ENCODE results near the gene SDF4.

DNA sequence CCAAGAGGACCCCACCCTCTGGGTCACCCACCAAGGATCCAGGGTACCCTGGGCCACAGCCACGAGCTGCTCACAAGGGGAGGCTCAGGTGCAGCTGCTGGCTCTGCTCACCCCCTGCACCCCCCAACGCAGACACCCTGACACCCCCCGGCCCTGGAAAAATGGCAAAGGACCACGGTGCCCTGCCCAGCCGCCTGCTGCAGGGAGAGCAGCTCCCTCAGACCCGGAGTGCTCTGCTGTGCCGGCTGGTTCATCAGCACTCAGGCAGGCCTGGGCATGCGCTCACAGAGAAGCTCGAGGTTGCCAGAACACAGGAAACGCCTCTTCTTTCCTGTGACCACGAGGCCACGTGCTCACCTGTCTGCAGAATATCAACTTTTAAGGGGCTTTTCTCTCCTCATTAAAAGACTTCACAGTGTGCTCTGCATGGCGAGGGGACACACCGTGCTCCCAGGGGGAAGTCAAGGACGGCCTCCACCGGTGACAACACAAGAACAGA lies 19.0 kb upstream of the SDF4 start:
- TF ChIP-seq, protein P1, sequence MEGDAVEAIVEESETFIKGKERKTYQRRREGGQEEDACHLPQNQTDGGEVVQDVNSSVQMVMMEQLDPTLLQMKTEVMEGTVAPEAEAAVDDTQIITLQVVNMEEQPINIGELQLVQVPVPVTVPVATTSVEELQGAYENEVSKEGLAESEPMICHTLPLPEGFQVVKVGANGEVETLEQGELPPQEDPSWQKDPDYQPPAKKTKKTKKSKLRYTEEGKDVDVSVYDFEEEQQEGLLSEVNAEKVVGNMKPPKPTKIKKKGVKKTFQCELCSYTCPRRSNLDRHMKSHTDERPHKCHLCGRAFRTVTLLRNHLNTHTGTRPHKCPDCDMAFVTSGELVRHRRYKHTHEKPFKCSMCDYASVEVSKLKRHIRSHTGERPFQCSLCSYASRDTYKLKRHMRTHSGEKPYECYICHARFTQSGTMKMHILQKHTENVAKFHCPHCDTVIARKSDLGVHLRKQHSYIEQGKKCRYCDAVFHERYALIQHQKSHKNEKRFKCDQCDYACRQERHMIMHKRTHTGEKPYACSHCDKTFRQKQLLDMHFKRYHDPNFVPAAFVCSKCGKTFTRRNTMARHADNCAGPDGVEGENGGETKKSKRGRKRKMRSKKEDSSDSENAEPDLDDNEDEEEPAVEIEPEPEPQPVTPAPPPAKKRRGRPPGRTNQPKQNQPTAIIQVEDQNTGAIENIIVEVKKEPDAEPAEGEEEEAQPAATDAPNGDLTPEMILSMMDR (IDR thresholded peaks at IDR 0.05; ENCODE audit: borderline replicate concordance, extremely low read depth, low read length, poor library complexity, severe bottlenecking) = no peak
- no peak for TF ChIP-seq EZH2 (IDR thresholded peaks at IDR 0.05; ENCODE audit: borderline replicate concordance, low read depth, low read length, severe bottlenecking)

All from DND-41 (cell line).